OCI-LY3 (cell line): Measurements from ENCODE around the gene ACBD7.

Experiments used
- EZH2phosphoT487 ChIP-seq: fragments of 200-600 bp; shearing (Covaris generic); IDR thresholded peaks from 2 replicates; pipeline ENCODE4 v1.6.1; 2018; ENCODE audit warnings: antibody characterized with exemption, mixed run types, low read depth
- TF ChIP-seq, protein P1 (sequence below): fragments of 200-600, 300-600 bp; sonication (generic); IDR thresholded peaks from 2 replicates; pipeline ENCODE4 v1.5.1; 2014; ENCODE audit warnings: antibody characterized with exemption, low read length, low read depth

DNA sequence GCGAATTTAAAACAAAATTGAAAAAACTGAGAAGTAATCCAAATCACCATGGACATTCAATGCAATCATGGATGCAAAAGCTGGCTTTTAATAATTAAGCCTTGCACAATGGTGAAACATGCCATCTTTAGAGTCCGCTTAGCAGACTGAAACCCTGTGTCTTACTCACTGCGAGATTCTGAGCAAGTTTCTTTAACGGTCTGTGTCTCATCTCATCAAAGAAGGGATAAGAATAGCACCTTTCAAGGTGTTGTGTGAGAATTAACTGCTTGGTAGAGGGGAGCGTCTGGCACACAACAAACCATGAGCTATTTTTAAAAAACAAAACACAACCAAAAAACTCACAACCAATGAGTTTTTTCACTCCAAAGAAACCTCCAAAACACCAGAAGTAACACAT is 21.4 kb downstream of the ACBD7 start:
- TF ChIP-seq, protein P1, sequence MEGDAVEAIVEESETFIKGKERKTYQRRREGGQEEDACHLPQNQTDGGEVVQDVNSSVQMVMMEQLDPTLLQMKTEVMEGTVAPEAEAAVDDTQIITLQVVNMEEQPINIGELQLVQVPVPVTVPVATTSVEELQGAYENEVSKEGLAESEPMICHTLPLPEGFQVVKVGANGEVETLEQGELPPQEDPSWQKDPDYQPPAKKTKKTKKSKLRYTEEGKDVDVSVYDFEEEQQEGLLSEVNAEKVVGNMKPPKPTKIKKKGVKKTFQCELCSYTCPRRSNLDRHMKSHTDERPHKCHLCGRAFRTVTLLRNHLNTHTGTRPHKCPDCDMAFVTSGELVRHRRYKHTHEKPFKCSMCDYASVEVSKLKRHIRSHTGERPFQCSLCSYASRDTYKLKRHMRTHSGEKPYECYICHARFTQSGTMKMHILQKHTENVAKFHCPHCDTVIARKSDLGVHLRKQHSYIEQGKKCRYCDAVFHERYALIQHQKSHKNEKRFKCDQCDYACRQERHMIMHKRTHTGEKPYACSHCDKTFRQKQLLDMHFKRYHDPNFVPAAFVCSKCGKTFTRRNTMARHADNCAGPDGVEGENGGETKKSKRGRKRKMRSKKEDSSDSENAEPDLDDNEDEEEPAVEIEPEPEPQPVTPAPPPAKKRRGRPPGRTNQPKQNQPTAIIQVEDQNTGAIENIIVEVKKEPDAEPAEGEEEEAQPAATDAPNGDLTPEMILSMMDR = no peak
- no peak for TF ChIP-seq EZH2phosphoT487
